Left hindlimb (tissue), 1 donor: ENCODE measurements around the gene NUP188.
"Not testable (repeated sequence)": the region's sequence is repeated elsewhere in the genome, so short reads cannot be mapped to it uniquely, and the experiment has no call there.

Experiments used
- DNase-seq: peaks from one replicate; pipeline ENCODE4 v3.0.0-alpha.2; 2018

The NUP188 gene

GRCh38 chr9:129028192-129028966, 80.9 kb downstream of the NUP188 start, which contains the start of gene SH3GLB2:
Gene SH3GLB2, minus strand, starts transcription at chr9:129028331. Its CDS starts 177 bp downstream, at chr9:129028154.
- DNase-seq, result peak; percentile 99

- no peak for DNase-seq
Observed at GRCh38 chr9:129030191-129030590, 82.7 kb downstream of the NUP188 start.

- DNase-seq, result no peak
Observed at GRCh38 chr9:129031514-129031913, 84.0 kb downstream of the NUP188 start.

GRCh38 chr9:129032541-129033159, 85.2 kb downstream of the NUP188 start:
- no peak for DNase-seq

GRCh38 chr9:129033216-129033615, 85.7 kb downstream of the NUP188 start:
- DNase-seq, result no peak

- not testable (repeated sequence) for DNase-seq
Observed at GRCh38 chr9:129035838-129036237, 88.3 kb downstream of the NUP188 start.

- DNase-seq, result peak; percentile 98
Observed at GRCh38 chr9:129036241-129036922, 88.9 kb downstream of the NUP188 start, which contains the start of gene MIGA2. Gene MIGA2, plus strand, starts transcription at chr9:129036626. Its CDS starts 3,969 bp downstream, at chr9:129040595.

- no peak for DNase-seq
Observed at GRCh38 chr9:129036923-129037766, 89.6 kb downstream of the NUP188 start.

- no peak for DNase-seq
Observed at GRCh38 chr9:129037767-129038098, 90.2 kb downstream of the NUP188 start.

GRCh38 chr9:129038109-129038852, 90.8 kb downstream of the NUP188 start:
- DNase-seq, result no peak

- no peak for DNase-seq
Observed at GRCh38 chr9:129040113-129040643, 92.7 kb downstream of the NUP188 start.

GRCh38 chr9:129042016-129042415, 94.5 kb downstream of the NUP188 start:
- DNase-seq, result no peak

GRCh38 chr9:129052592-129052991, 105.1 kb downstream of the NUP188 start:
- DNase-seq, result no peak

- no peak for DNase-seq
Observed at GRCh38 chr9:129053020-129053419, 105.5 kb downstream of the NUP188 start.

- no peak for DNase-seq
Observed at GRCh38 chr9:129054163-129054851, 106.8 kb downstream of the NUP188 start.
